ENCODE measurements around the gene RIMBP2. TPM values are rescaled to one million over a fixed set of nuclear protein-coding genes. Genes with fewer than 3 reads are reported as not detected.

Gene RIMBP2
- total and polyA plus RNA-seq, 2 donors (not counting 1 experiment from before 2014, with no cell fraction given), result 0.17 TPM; not detected in 1

DNA sequence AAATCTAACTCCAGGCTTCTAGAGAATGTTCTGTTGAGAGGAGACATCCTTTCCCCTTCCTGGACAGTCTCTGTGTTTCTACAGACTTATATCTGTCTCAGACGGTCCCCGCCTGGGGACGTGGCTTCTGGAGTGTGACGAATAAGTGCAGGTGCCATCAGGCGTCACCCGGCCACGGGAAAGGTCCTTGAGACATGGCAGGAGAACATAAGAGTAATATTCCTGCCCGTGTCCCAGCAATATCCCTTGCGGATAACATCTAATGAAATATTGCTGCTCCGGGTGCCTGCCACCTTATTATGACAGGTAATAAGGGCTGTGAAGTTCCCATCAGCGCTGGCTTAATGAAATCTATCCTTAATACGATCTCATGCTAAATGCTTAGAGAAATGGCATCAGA lies 238.8 kb downstream of the RIMBP2 start:
- H3K4me2 ChIP-seq (ENCODE audit: extremely low read depth, insufficient read depth, low read length), result no peak overlapping the region
- no peak overlapping the region for H2AFZ ChIP-seq (ENCODE audit: low read length)
- TF ChIP-seq, protein P1, sequence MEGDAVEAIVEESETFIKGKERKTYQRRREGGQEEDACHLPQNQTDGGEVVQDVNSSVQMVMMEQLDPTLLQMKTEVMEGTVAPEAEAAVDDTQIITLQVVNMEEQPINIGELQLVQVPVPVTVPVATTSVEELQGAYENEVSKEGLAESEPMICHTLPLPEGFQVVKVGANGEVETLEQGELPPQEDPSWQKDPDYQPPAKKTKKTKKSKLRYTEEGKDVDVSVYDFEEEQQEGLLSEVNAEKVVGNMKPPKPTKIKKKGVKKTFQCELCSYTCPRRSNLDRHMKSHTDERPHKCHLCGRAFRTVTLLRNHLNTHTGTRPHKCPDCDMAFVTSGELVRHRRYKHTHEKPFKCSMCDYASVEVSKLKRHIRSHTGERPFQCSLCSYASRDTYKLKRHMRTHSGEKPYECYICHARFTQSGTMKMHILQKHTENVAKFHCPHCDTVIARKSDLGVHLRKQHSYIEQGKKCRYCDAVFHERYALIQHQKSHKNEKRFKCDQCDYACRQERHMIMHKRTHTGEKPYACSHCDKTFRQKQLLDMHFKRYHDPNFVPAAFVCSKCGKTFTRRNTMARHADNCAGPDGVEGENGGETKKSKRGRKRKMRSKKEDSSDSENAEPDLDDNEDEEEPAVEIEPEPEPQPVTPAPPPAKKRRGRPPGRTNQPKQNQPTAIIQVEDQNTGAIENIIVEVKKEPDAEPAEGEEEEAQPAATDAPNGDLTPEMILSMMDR (conservative IDR thresholded peaks at IDR 0.05 in 1 of 2, IDR thresholded peaks at IDR 0.05 in 1 of 2; ENCODE audit: low read depth in 1 of 2, low read length in 2 of 2), result no peak
- no peak for TF ChIP-seq EZH2 (IDR thresholded peaks at IDR 0.05; ENCODE audit: low read length, missing control alignments)
- H3K9ac ChIP-seq (ENCODE audit: insufficient read depth, low read length), result no peak overlapping the region
- H3K36me3 ChIP-seq (ENCODE audit: control insufficient read depth, insufficient read depth, low read length), result no peaks in the 10 kb centered on the region
- no peaks in the 10 kb centered on the region for H3K27me3 ChIP-seq (ENCODE audit: control insufficient read depth, insufficient read depth, low read length)
- H3K27ac ChIP-seq (ENCODE audit: insufficient read depth, low read length), result no peak overlapping the region
- H3K4me3 ChIP-seq (replicated peaks in 1 of 4; ENCODE audit: control extremely low read depth in 1 of 4, insufficient read depth in 1 of 4, low read depth in 3 of 4, low read length in 4 of 4), result no peak overlapping the region
- H3K9me3 ChIP-seq (ENCODE audit: control insufficient read depth, insufficient read depth, low read depth, low read length), result no peaks in the 10 kb centered on the region
- H4K20me1 ChIP-seq (ENCODE audit: control insufficient read depth, extremely low read depth, insufficient read depth, low read length), result no peaks in the 10 kb centered on the region
- no peaks in the 10 kb centered on the region for H3K4me1 ChIP-seq (ENCODE audit: control insufficient read depth, extremely low read depth, insufficient read depth, low read length)
- no peak for DNase-seq (ENCODE audit: low read depth in 2 of 2)
- no peaks in the 10 kb centered on the region for H3K79me2 ChIP-seq (ENCODE audit: control insufficient read depth, insufficient read depth, low read length)

DNA sequence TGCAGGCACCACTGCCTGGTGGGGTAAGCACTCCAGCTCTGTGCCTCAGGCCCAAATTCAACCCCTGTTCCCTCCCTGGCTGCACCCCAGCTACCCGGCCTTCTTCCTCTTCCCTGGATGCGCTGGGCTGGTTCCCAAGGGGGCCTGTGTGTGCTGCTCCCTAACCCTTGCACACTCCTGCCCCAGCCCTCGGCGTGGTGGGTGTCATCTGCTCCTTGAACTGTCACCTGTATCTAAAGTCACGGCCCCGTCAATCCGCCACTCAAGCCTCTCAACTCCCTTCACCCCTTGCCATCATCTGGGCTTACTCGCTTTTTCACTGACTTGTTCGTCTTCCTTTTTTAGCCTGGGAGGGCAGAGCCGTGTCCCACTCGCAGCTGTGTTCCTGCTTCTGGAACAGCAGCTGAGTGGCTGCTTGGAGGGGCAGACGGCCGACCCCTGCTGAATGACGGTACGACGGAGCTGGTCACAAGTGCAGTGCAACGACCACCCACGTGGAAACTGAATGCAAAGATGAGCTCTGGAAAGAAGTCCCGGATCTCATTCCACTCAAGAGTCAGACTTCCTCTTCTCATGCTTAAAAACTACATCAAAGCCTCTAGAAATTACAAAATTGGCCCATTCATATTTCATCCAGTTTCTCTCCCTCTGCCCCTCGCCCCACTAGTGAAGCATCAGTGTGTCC lies 239.5 kb downstream of the RIMBP2 start:
- H3K9me3 ChIP-seq (ENCODE audit: control insufficient read depth, insufficient read depth, low read depth, low read length), result no peaks in the 10 kb centered on the region
- no peak overlapping the region for H2AFZ ChIP-seq (ENCODE audit: low read length)
- H3K27me3 ChIP-seq (ENCODE audit: control insufficient read depth, insufficient read depth, low read length), result no peaks in the 10 kb centered on the region
- no peak overlapping the region for H3K27ac ChIP-seq (ENCODE audit: insufficient read depth, low read length)
- H3K79me2 ChIP-seq (ENCODE audit: control insufficient read depth, insufficient read depth, low read length), result no peaks in the 10 kb centered on the region
- no peak for DNase-seq (ENCODE audit: low read depth in 2 of 2)
- H4K20me1 ChIP-seq (ENCODE audit: control insufficient read depth, extremely low read depth, insufficient read depth, low read length), result no peaks in the 10 kb centered on the region
- no peak overlapping the region for H3K4me2 ChIP-seq (ENCODE audit: extremely low read depth, insufficient read depth, low read length)
- no peak overlapping the region for H3K4me3 ChIP-seq (replicated peaks in 1 of 4; ENCODE audit: control extremely low read depth in 1 of 4, insufficient read depth in 1 of 4, low read depth in 3 of 4, low read length in 4 of 4)
- no peak overlapping the region for H3K9ac ChIP-seq (ENCODE audit: insufficient read depth, low read length)
- no peaks in the 10 kb centered on the region for H3K4me1 ChIP-seq (ENCODE audit: control insufficient read depth, extremely low read depth, insufficient read depth, low read length)
- no peak for TF ChIP-seq EZH2 (IDR thresholded peaks at IDR 0.05; ENCODE audit: low read length, missing control alignments)
- TF ChIP-seq, protein P1 (conservative IDR thresholded peaks at IDR 0.05 in 1 of 2, IDR thresholded peaks at IDR 0.05 in 1 of 2; ENCODE audit: low read depth in 1 of 2, low read length in 2 of 2), result no peak
- no peaks in the 10 kb centered on the region for H3K36me3 ChIP-seq (ENCODE audit: control insufficient read depth, insufficient read depth, low read length)

DNA sequence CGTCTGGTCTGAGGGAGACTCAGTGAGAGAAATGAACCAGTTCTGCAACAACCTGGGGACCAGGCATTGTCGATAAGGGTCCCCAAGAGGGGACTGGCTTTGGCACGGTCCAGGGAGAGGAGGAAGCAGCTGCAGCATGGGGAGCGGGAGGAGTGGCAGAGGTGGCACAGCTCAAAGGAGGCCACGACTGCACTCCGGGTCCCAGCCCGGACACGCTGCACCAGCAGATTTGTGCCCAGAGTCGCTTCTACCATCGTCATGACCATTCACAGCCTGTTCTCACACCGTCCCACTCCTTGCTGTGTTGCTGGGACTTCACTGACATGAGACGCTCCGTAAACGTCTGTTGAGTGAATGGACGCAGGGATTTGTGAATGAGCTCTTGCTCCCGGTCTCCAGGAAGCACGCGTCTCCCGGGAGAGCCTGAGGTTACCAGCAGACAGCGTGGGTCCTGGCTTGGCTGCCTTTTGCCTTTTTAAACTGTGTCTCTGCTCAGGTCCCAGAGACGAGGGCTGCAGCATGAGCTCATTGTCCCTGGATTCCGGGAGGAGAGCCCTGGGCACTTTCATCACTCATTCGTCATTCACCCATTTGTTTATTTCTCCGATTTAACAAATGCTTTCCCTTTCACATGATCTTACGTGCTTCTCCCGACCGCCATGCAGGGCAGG lies 241.4 kb downstream of the RIMBP2 start:
- H3K27ac ChIP-seq (ENCODE audit: insufficient read depth, low read length), result no peak overlapping the region
- no peaks in the 10 kb centered on the region for H3K36me3 ChIP-seq (ENCODE audit: control insufficient read depth, insufficient read depth, low read length)
- H2AFZ ChIP-seq (ENCODE audit: low read length), result no peak overlapping the region
- H3K4me3 ChIP-seq (replicated peaks in 1 of 4; ENCODE audit: control extremely low read depth in 1 of 4, insufficient read depth in 1 of 4, low read depth in 3 of 4, low read length in 4 of 4), result no peak overlapping the region
- no peak overlapping the region for H3K9ac ChIP-seq (ENCODE audit: insufficient read depth, low read length)
- H3K4me1 ChIP-seq (ENCODE audit: control insufficient read depth, extremely low read depth, insufficient read depth, low read length), result no peaks in the 10 kb centered on the region
- H3K9me3 ChIP-seq (ENCODE audit: control insufficient read depth, insufficient read depth, low read depth, low read length), result no peaks in the 10 kb centered on the region
- DNase-seq (ENCODE audit: low read depth in 2 of 2), result no peak
- no peaks in the 10 kb centered on the region for H3K79me2 ChIP-seq (ENCODE audit: control insufficient read depth, insufficient read depth, low read length)
- no peaks in the 10 kb centered on the region for H4K20me1 ChIP-seq (ENCODE audit: control insufficient read depth, extremely low read depth, insufficient read depth, low read length)
- no peak for TF ChIP-seq EZH2 (IDR thresholded peaks at IDR 0.05; ENCODE audit: low read length, missing control alignments)
- TF ChIP-seq, protein P1 (conservative IDR thresholded peaks at IDR 0.05 in 1 of 2, IDR thresholded peaks at IDR 0.05 in 1 of 2; ENCODE audit: low read depth in 1 of 2, low read length in 2 of 2), result no peak
- H3K4me2 ChIP-seq (ENCODE audit: extremely low read depth, insufficient read depth, low read length), result no peak overlapping the region
- no peaks in the 10 kb centered on the region for H3K27me3 ChIP-seq (ENCODE audit: control insufficient read depth, insufficient read depth, low read length)

All from fibroblast of lung (primary cell).